ENCODE results near the gene RER1. TPM values are rescaled to one million over a fixed set of nuclear protein-coding genes. Genes with fewer than 3 reads are reported as not detected.
A peak's percentile ranks its signal among the peaks of the same experiment; 100 is the strongest.

Gene RER1
- total RNA-seq, 4 donors from 2014 or later, result 54.4 to 78.6 (median 69.8) TPM

DNA sequence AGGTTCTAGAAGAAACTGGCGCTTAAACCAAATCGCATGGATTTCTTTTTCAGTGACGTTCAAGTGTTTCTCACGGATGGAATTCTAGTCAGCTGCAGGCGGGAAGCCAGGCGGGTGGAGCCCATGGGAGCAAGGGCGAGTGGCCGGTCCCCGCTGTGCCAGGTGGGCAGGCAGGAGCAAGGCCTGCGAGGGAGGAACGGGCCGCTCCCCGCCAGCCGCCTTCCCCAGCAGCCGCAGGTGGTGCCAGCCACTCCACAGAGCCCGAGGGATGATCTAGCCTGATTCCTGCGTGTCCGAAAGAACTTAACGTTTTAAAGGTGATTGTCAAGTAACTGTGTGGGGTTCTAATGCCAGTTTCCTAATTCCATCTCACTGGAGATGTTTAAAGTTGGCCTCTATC, 11.6 kb downstream of the RER1 start:
- TF ChIP-seq POLR2A (IDR thresholded peaks at IDR 0.05), result no peak
- no peak for TF ChIP-seq EP300 (IDR thresholded peaks at IDR 0.05)
- TF ChIP-seq POLR2AphosphoS5 (IDR thresholded peaks at IDR 0.05), result no peak
- TF ChIP-seq, protein P1, sequence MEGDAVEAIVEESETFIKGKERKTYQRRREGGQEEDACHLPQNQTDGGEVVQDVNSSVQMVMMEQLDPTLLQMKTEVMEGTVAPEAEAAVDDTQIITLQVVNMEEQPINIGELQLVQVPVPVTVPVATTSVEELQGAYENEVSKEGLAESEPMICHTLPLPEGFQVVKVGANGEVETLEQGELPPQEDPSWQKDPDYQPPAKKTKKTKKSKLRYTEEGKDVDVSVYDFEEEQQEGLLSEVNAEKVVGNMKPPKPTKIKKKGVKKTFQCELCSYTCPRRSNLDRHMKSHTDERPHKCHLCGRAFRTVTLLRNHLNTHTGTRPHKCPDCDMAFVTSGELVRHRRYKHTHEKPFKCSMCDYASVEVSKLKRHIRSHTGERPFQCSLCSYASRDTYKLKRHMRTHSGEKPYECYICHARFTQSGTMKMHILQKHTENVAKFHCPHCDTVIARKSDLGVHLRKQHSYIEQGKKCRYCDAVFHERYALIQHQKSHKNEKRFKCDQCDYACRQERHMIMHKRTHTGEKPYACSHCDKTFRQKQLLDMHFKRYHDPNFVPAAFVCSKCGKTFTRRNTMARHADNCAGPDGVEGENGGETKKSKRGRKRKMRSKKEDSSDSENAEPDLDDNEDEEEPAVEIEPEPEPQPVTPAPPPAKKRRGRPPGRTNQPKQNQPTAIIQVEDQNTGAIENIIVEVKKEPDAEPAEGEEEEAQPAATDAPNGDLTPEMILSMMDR (IDR thresholded peaks at IDR 0.05), result no peak
- Histone ChIP-seq H3K4me1 (no peaks in the 10 kb centered on the region), H3K27me3 (no peaks in the 10 kb centered on the region), H3K36me3 (peaks cover 0 to 100% of the 10 kb centered on the region in 2 donors), H3K27ac (no peak overlapping the region), H3K4me3 (no peak overlapping the region), H3K9me3 (no peaks in the 10 kb centered on the region)
- no peak for ATAC-seq
- 71 to 89% methylated on average over 6 to 10 of the region's 19 CpGs for WGBS, 2 donors (ENCODE audit: low coverage in 1 of 2)

DNA sequence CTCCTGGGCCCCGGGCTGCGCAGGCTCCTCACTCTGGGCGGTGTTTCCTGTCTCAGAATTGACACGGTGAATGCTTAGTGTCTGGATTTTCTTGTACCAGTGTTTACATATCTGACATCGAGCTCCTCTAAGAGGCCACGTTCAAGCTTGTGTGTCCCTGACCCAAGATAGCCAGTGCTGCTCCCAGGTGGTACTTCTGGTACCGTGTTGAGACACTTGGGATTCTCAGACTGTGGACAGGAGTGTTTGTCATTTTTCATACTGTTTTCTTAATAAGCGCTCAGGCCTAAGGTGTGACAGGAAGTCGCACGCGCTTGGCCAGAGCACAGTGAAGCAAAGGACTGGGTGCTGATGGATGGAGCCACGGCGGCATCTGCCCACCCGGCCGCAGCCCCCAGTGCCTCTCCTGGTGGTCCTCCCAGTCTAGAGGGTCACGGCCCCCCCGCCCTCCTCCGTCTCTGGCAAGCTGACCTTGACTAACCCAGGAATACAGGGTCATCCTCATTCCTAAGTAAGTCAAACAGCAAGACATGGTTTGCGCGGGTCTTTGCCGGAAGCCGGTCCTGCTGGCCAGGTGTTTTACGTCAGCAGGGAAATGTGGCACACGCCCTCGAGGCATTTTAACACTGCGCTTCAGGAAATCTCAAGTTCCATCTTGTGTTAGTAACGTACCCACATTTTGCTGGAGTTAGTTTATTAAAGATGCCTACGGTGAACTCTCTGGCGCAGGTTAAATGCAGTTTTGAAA, 12.7 kb downstream of the RER1 start:
- TF ChIP-seq, protein P1 (IDR thresholded peaks at IDR 0.05), result no peak
- TF ChIP-seq POLR2AphosphoS5 (IDR thresholded peaks at IDR 0.05) (no peak), POLR2A (IDR thresholded peaks at IDR 0.05) (no peak), EP300 (IDR thresholded peaks at IDR 0.05) (no peak)
- Histone ChIP-seq H3K36me3 (peaks cover 0 to 100% of the 10 kb centered on the region in 2 donors), H3K9me3 (no peaks in the 10 kb centered on the region), H3K27ac (peak overlapping the region in 3 of 4 donors; percentile 18 to 26 (median 24)), H3K4me1 (no peaks in the 10 kb centered on the region), H3K4me3 (no peak overlapping the region), H3K27me3 (no peaks in the 10 kb centered on the region)
- WGBS, 2 donors (ENCODE audit: low coverage in 1 of 2), result 45 to 64% methylated on average over 9 to 13 of the region's 29 CpGs
- no peak for ATAC-seq

DNA sequence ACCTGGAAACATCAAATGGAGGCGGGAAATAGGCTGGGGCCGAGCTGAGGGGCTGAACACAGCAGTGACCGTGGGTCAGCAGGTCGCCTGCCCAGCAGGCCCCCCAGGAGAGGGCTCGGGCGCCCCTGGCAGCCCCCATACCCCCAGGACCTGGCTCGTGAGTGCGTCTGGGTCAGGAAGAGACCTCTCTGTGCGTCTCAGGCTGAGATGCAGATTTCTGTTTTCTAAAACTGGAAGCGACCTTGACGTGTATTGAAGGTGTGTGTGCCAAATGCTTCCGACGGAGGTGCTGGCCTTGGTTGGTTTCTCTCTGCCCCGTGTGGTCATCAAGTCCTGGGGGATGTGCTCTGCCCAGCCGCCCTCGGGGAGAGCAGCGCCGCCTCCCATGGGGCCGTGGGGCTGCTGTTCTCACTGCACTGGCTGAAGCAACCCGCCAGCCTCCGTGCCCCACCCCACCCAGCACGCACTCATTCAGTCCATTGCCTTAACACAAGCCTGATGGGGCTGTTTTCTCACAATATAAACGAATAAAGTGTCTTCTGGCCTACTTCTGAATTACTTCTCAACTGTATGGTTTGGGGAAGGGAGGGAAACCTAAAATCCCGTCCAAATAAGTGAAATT, 13.4 kb downstream of the RER1 start:
- H3K36me3 ChIP-seq, result peaks cover 0 to 100% of the 10 kb centered on the region in 2 donors
- H3K4me1 ChIP-seq, result no peaks in the 10 kb centered on the region
- no peak for TF ChIP-seq POLR2AphosphoS5 (IDR thresholded peaks at IDR 0.05)
- TF ChIP-seq, protein P1 (IDR thresholded peaks at IDR 0.05), result no peak
- TF ChIP-seq POLR2A (IDR thresholded peaks at IDR 0.05), result no peak
- no peak for TF ChIP-seq EP300 (IDR thresholded peaks at IDR 0.05)
- no peak for ATAC-seq
- 67 to 73% methylated on average over 6 to 13 of the region's 24 CpGs for WGBS, 2 donors (ENCODE audit: low coverage in 1 of 2)
- H3K27ac ChIP-seq, result peak overlapping the region in 3 of 4 donors; percentile 18 to 26 (median 24)
- H3K4me3 ChIP-seq, result no peak overlapping the region
- H3K9me3 ChIP-seq, result no peaks in the 10 kb centered on the region
- H3K27me3 ChIP-seq, result no peaks in the 10 kb centered on the region

DNA sequence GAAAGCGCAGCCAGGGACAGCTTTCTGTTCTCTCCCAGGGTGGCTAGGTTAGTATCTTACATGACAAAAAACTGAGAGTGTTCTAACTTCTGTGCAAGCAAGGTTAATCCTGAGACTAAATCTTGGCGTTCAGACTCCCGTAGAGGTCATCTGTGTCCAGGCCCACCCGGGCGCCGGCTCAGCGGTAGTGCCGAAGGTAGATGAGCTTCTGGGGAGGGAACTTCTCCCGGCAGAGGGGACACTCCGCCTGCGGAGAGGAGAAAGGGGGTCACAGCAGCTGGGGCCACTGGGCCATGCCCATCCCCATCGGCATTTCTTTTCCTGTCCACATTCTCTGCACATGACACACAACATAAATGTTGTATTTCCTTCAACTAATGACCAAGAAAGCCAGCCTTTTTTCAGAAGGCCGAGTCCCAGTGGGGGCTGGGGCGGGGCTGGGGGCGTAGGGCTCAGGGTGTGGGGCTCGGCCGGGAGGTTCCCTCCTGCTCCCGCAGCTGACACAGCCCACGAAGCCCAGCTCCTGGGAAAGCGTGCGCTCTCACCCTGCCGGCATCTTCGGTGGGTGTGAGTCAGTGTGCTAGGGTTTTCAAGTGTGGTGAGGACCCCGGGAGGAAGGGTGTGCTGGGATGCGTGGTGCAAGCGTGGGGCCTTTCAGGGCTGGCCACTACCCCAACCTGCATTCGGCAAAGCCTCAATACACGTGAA, 14.1 kb downstream of the RER1 start:
- peak overlapping the region in 1 of 4 donors; percentile 26 for H3K27ac ChIP-seq
- H3K9me3 ChIP-seq, result no peaks in the 10 kb centered on the region
- H3K27me3 ChIP-seq, result no peaks in the 10 kb centered on the region
- peaks cover 0 to 95% of the 10 kb centered on the region in 2 donors for H3K36me3 ChIP-seq
- no peak overlapping the region for H3K4me3 ChIP-seq
- H3K4me1 ChIP-seq, result no peaks in the 10 kb centered on the region
- ATAC-seq, result no peak
- 29 to 65% methylated on average over 1 to 5 of the region's 28 CpGs for WGBS, 2 donors (ENCODE audit: low coverage in 1 of 2)
- TF ChIP-seq, protein P1 (IDR thresholded peaks at IDR 0.05), result no peak
- TF ChIP-seq POLR2A (IDR thresholded peaks at IDR 0.05) (no peak), EP300 (IDR thresholded peaks at IDR 0.05) (no peak), POLR2AphosphoS5 (IDR thresholded peaks at IDR 0.05) (no peak)
